K562 (cell line): ENCODE data around the gene KRTAP21-2. TPM values are rescaled to one million over a fixed set of nuclear protein-coding genes. Genes with fewer than 3 reads are reported as not detected.

Source experiments
- ATAC-seq: fragments of 200-7000 bp; cut with Tn5 transposase; 3 replicates; pipeline ENCODE4 v1.9.1; 2020; ENCODE audit warnings: moderate library complexity
- BruUV-seq: library from RNA; stranded (reverse); fragments of 400-500 nt; replicated peaks from 2 replicates; lab custom pipeline; 2021; lab: Mats Ljungman, UMichigan
- CTCF ChIA-PET: fragments of 300-600 bp; formaldehyde crosslinking; extraction: SDS; loops from one replicate; lab custom pipeline; 2021; ENCODE audit warnings: low intra/inter-chr PET ratio; lab: Yijun Ruan, JAX
- POLR2A ChIA-PET: fragments of 300-600, 350-650 bp; sonication (Branson Sonifier 250); formaldehyde crosslinking; extraction: SDS; loops from one replicate; lab custom pipeline; 2021; ENCODE audit warnings: antibody characterized with exemption, inconsistent platforms; lab: Yijun Ruan, JAX
- DNase-seq, 4 experiments: peaks; one replicate each; pipeline versions ENCODE4 v3.0.0 to v3.0.0-alpha.2; 2011 to 2018; ENCODE audit warnings: low spot score in 3 of 4, mixed read lengths in 3 of 4; ENCODE audit errors: extremely low read depth in 1 of 4
- FAIRE-seq: peaks from 2 replicates; lab custom pipeline; 2011; peaks lifted over from hg19 to GRCh38; lab: Jason Lieb, UNC
- H2AFZ ChIP-seq: 2 replicates; pipeline ENCODE4 v1.6.0; 2011; ENCODE audit warnings: low read depth, low read length, control low read depth, inconsistent platforms
- H3K27ac ChIP-seq: fragments of 200-600 bp; 3 replicates; pipeline ENCODE4 v1.8.0; 2011; ENCODE audit warnings: low read depth, mild to moderate bottlenecking, control low read depth, inconsistent platforms, low read length, moderate library complexity, mixed read lengths; ENCODE audit errors: extremely low read depth
- H3K27me3 ChIP-seq, 2 experiments: fragments of 300-600 bp in 1 of 2; 2 replicates in 1 of 2; 3 replicates in 1 of 2; pipeline versions ENCODE4 v1.6.0 to v1.8.0; 2011; ENCODE audit warnings: inconsistent platforms in 2 of 2, low read length in 2 of 2, mild to moderate bottlenecking in 1 of 2, mixed read lengths in 1 of 2, moderate library complexity in 1 of 2; ENCODE audit not compliant: control insufficient read depth in 2 of 2, insufficient read depth in 2 of 2
- H3K36me3 ChIP-seq: fragments of 300-600 bp; 3 replicates; pipeline ENCODE4 v1.8.0; 2011; ENCODE audit warnings: mild to moderate bottlenecking, low read length, inconsistent platforms; ENCODE audit not compliant: control insufficient read depth, insufficient read depth
- H3K4me1 ChIP-seq, 2 experiments: fragments of 200-600 bp in 1 of 2; replicated peaks in 1 of 2; 2 replicates in 1 of 2; 3 replicates in 1 of 2; pipeline versions ENCODE4 v1.5.1 to v1.8.0; 2011; ENCODE audit warnings: inconsistent platforms in 2 of 2, low read length in 2 of 2, mild to moderate bottlenecking in 1 of 2, mixed read lengths in 1 of 2, moderate library complexity in 1 of 2; ENCODE audit not compliant: control insufficient read depth in 2 of 2, insufficient read depth in 2 of 2
- H3K4me2 ChIP-seq: 2 replicates; pipeline ENCODE4 v1.6.1; 2011; ENCODE audit warnings: low read length, control low read depth, inconsistent platforms, mixed read lengths; ENCODE audit not compliant: insufficient read depth
- H3K4me3 ChIP-seq: fragments of 200-600 bp; sonication (generic), shearing (Covaris generic); 2 replicates; pipeline ENCODE4 v1.5.1; 2016; ENCODE audit warnings: control low read depth, inconsistent platforms
- H3K79me2 ChIP-seq: fragments of 200-600 bp; 3 replicates; pipeline ENCODE4 v1.8.0; 2011; ENCODE audit warnings: low read length, inconsistent platforms; ENCODE audit not compliant: control insufficient read depth, insufficient read depth
- H3K9ac ChIP-seq, 2 experiments: 2 replicates each; pipeline versions ENCODE4 v1.6.0 to v1.6.1; 2011; ENCODE audit warnings: low read depth in 2 of 2, low read length in 2 of 2, control low read depth in 1 of 2, inconsistent platforms in 1 of 2, mild to moderate bottlenecking in 1 of 2, mixed read lengths in 1 of 2; ENCODE audit not compliant: insufficient read depth in 1 of 2
- H3K9me1 ChIP-seq: one replicate; pipeline ENCODE4 v1.6.0; 2011; ENCODE audit warnings: inconsistent platforms, mild to moderate bottlenecking, low read length, moderate library complexity; ENCODE audit not compliant: control insufficient read depth, insufficient read depth
- H3K9me3 ChIP-seq: replicated peaks from 2 replicates; pipeline ENCODE4 v1.5.1; 2011; ENCODE audit warnings: low read depth, low read length, inconsistent platforms; ENCODE audit not compliant: control insufficient read depth, insufficient read depth
- H4K20me1 ChIP-seq: replicated peaks from 2 replicates; pipeline ENCODE4 v1.6.1; 2011; ENCODE audit warnings: low read length, inconsistent platforms, mixed read lengths; ENCODE audit not compliant: control insufficient read depth, insufficient read depth
- ARID3B ChIP-seq: fragments of 250-450 bp; sonication (Bioruptor Pico); IDR thresholded peaks from 2 replicates; pipeline ENCODE4 v1.4.0; 2020; ENCODE audit warnings: borderline replicate concordance
- BDP1 ChIP-seq: IDR thresholded peaks from 3 replicates; pipeline ENCODE4 v1.6.1; 2011; ENCODE audit not compliant: insufficient read length, insufficient read depth
- CBFB ChIP-seq: sonication (generic); formaldehyde crosslinking; IDR thresholded peaks from 2 replicates; pipeline ENCODE4 v1.4.0; 2020; ENCODE audit warnings: mild to moderate bottlenecking, missing genetic modification reagents
- ID3 ChIP-seq, 2 experiments: fragments of 250-450 bp in 1 of 2; fragments of 450-650 bp in 1 of 2; sonication (Bioruptor Pico) in 1 of 2; IDR thresholded peaks; 2 replicates each; pipeline versions ENCODE4 v1.6.1 to v1.8.0; 2016 to 2021; ENCODE audit warnings: mild to moderate bottlenecking in 2 of 2, moderate library complexity in 2 of 2, missing compliant biosample characterization in 1 of 2, missing genetic modification characterization in 1 of 2
- NR4A1 ChIP-seq, 2 experiments: fragments of 250-450 bp in 1 of 2; fragments of 450-650 bp in 1 of 2; sonication (Bioruptor Pico) in 1 of 2; IDR thresholded peaks; 2 replicates each; pipeline versions ENCODE4 v1.4.0 to v1.6.1; 2016 to 2020; ENCODE audit warnings: mild to moderate bottlenecking in 2 of 2, missing compliant biosample characterization in 1 of 2, missing genetic modification characterization in 1 of 2, moderate library complexity in 1 of 2
- RBM25 ChIP-seq: fragments of 200-400 bp; formaldehyde crosslinking; IDR thresholded peaks from 2 replicates; pipeline ENCODE4 v1.6.1; 2018; ENCODE audit warnings: low read length, low read depth, moderate library complexity; ENCODE audit not compliant: severe bottlenecking
- SMARCC2 ChIP-seq: fragments of 450-650 bp; IDR thresholded peaks from 2 replicates; pipeline ENCODE4 v1.6.1; 2017; ENCODE audit warnings: antibody characterized with exemption, moderate library complexity, mild to moderate bottlenecking, low read depth
- SUPT5H ChIP-seq: fragments of 450-650 bp; IDR thresholded peaks from 2 replicates; pipeline ENCODE4 v1.6.1; 2016
- ZBTB2 ChIP-seq: fragments of 450-650 bp; IDR thresholded peaks from 2 replicates; pipeline ENCODE4 v1.6.1; 2016; ENCODE audit warnings: antibody characterized with exemption
- ZNF239 ChIP-seq: fragments of 250-450 bp; sonication (Bioruptor Pico); IDR thresholded peaks from 2 replicates; pipeline ENCODE4 v1.4.0; 2020; ENCODE audit warnings: mild to moderate bottlenecking
- ZNF395 ChIP-seq: fragments of 200-800 bp; sonication (Bioruptor generic); IDR thresholded peaks from 2 replicates; pipeline ENCODE4 v1.6.1; 2017; ENCODE audit warnings: missing genetic modification characterization, missing compliant biosample characterization
- ZNF398 ChIP-seq: fragments of 250-450 bp; sonication (Bioruptor Pico); IDR thresholded peaks from 2 replicates; pipeline ENCODE4 v1.8.0; 2021; ENCODE audit warnings: moderate library complexity, mild to moderate bottlenecking, inconsistent platforms
- WGBS: fragments of 100-300 bp; shearing (Covaris generic); methylation state at CpG from one replicate; pipeline ENCODE4 v1.1.6; 2016; ENCODE audit warnings: low coverage, mixed read lengths; ENCODE audit not compliant: insufficient coverage; ENCODE audit errors: missing lambda C conversion rate; 5-methylcytosine and 5-hydroxymethylcytosine counted together
- in situ Hi-C: fragments of 300-500 bp; cut with MboI; formaldehyde crosslinking; loops from 4 replicates; pipeline ENCODE4 v1.15.0; 2018; ENCODE audit warnings: inconsistent platforms, mixed read lengths
- intact Hi-C: fragments of 100-400 bp; cut with micrococcal nuclease; formaldehyde crosslinking; loops from 2 replicates; pipeline ENCODE4 v1.14.2; 2022
- polyA plus RNA-seq, 8 experiments: library from polyadenylated mRNA; depleted of rRNA in 4 of 8; stranded (reverse) in 5 of 8; unstranded in 3 of 8; fragments of >200 nt; fragmentation: Nextera tagmentation in 2 of 8; fragmentation: Illumina TruSeq in 1 of 8; extraction: Ambion mirVana in 2 of 8; extraction: Trizol in 1 of 8; gene quantifications; 2 replicates each; pipeline versions ENCODE4 v1.2.1 to v1.2.3, GENCODE V29; 2011 to 2014; ENCODE audit warnings: inconsistent platforms in 1 of 8, missing spikeins in 1 of 8
- total RNA-seq, 7 experiments: library from RNA; depleted of rRNA in 6 of 7; stranded (reverse); fragments of >200 nt in 6 of 7; fragmentation: Illumina TruSeq in 2 of 7; extraction: Trizol in 2 of 7; gene quantifications; 2 replicates each; pipeline versions ENCODE4 v1.2.1 to v1.2.3, GENCODE V29; 2011 to 2021; ENCODE audit warnings: low replicate concordance in 1 of 7

KRTAP21-2 gene
- total and polyA plus RNA-seq, 9 of the 15 experiments (the other 6 are each of a cell fraction or from before 2014, with no cell fraction given), result not detected

GRCh38 chr21:30733026-30733425 is 14.0 kb downstream of the KRTAP21-2 start:
- Histone ChIP-seq H3K4me1 (no peaks in the 10 kb centered on the region), H3K9me3 (0 out of 2 replicates have a peak, but pooled peaks cover under 1% of the 10 kb centered on the region), H2AFZ (no peak overlapping the region), H3K27me3 (no peaks in the 10 kb centered on the region), H3K4me3 (no peak overlapping the region), H3K9me1 (no peaks in the 10 kb centered on the region), H3K27ac (no peak overlapping the region), H3K4me2 (no peak overlapping the region), H3K79me2 (no peaks in the 10 kb centered on the region), H3K36me3 (no peaks in the 10 kb centered on the region), H3K9ac (no peak overlapping the region), H4K20me1 (no peaks in the 10 kb centered on the region)
- BruUV-seq, result no TSS peak
- FAIRE-seq (no peak), DNase-seq (no peak), ATAC-seq (no peak)
- intact Hi-C loops, result no loop called here
- 6% methylated on average over 1 of the region's 1 CpG for WGBS
- ChIA-PET CTCF (interaction anchor here (0.6 kb wide), 1 partner anchor 1537 kb away, joined by 3 read pairs; no protein-coding TSS in a partner anchor), POLR2A (no interaction called here)
- in situ Hi-C loops, result no loop called here
- TF ChIP-seq SUPT5H, result no peak
- TF ChIP-seq ID3 (CRISPR knock-in tag; IDR thresholded peaks at IDR 0.05), result no peak
- TF ChIP-seq ID3 (tag; IDR thresholded peaks at IDR 0.05), result no peak
- no peak for TF ChIP-seq SMARCC2
- TF ChIP-seq ZNF395 (CRISPR knock-in tag), result no peak
- TF ChIP-seq ZNF398 (CRISPR knock-in tag), result no peak
- no peak for TF ChIP-seq ZBTB2
- TF ChIP-seq CBFB, result no peak
- TF ChIP-seq BDP1, result no peak
- TF ChIP-seq ZNF239 (CRISPR knock-in tag), result no peak
- TF ChIP-seq NR4A1 (CRISPR knock-in tag; IDR thresholded peaks at IDR 0.05), result no peak
- TF ChIP-seq NR4A1 (tag; IDR thresholded peaks at IDR 0.05), result no peak
- TF ChIP-seq RBM25, result no peak
- no peak for TF ChIP-seq ARID3B (CRISPR knock-in tag)
